WI38 (cell line): ENCODE data around the gene ALDH1L1.

Experiments used
- H3K4me3 ChIP-seq: 2 replicates; pipeline ENCODE4 v1.5.1; 2011; ENCODE audit warnings: low read depth, mild to moderate bottlenecking, control low read depth, low read length
- CTCF ChIP-seq: IDR thresholded peaks from 2 replicates; pipeline ENCODE4 v1.5.1; 2012; ENCODE audit warnings: low read depth, mild to moderate bottlenecking, control low read depth, low read length

Gene ALDH1L1

GRCh38 chr3:126211569-126211968 lies 31.2 kb upstream of the ALDH1L1 start:
- H3K4me3 ChIP-seq = no peak overlapping the region
- TF ChIP-seq CTCF = no peak

GRCh38 chr3:126210606-126211005 lies 30.2 kb upstream of the ALDH1L1 start:
- TF ChIP-seq CTCF = no peak

GRCh38 chr3:126209741-126210140 lies 29.4 kb upstream of the ALDH1L1 start:
- no peak overlapping the region for H3K4me3 ChIP-seq
- no peak for TF ChIP-seq CTCF

More at GRCh38 chr3:126210606-126211005, 30.2 kb upstream of the ALDH1L1 start:
- H3K4me3 ChIP-seq = no peak overlapping the region

- H3K4me3 ChIP-seq = no peak overlapping the region
- TF ChIP-seq CTCF = no peak
Observed at GRCh38 chr3:126208606-126209256, 28.3 kb upstream of the ALDH1L1 start.

GRCh38 chr3:126208182-126208581 lies 27.8 kb upstream of the ALDH1L1 start:
- no peak overlapping the region for H3K4me3 ChIP-seq
- TF ChIP-seq CTCF = no peak

- H3K4me3 ChIP-seq = no peak overlapping the region
- TF ChIP-seq CTCF = no peak
Observed at GRCh38 chr3:126207166-126207565, 26.8 kb upstream of the ALDH1L1 start.

- TF ChIP-seq CTCF = no peak
- H3K4me3 ChIP-seq = no peak overlapping the region
Observed at GRCh38 chr3:126205717-126206655, 25.6 kb upstream of the ALDH1L1 start.
